Activated effector memory CD4-positive, alpha-beta T cell treated with Interleukin-2 at 50 U/mL for 16 hours (primary cell): ENCODE data around the gene NXPH1.

Source experiments
- DNase-seq: peaks from one replicate; pipeline ENCODE4 v3.0.0-alpha.2; 2020

The NXPH1 gene

DNA sequence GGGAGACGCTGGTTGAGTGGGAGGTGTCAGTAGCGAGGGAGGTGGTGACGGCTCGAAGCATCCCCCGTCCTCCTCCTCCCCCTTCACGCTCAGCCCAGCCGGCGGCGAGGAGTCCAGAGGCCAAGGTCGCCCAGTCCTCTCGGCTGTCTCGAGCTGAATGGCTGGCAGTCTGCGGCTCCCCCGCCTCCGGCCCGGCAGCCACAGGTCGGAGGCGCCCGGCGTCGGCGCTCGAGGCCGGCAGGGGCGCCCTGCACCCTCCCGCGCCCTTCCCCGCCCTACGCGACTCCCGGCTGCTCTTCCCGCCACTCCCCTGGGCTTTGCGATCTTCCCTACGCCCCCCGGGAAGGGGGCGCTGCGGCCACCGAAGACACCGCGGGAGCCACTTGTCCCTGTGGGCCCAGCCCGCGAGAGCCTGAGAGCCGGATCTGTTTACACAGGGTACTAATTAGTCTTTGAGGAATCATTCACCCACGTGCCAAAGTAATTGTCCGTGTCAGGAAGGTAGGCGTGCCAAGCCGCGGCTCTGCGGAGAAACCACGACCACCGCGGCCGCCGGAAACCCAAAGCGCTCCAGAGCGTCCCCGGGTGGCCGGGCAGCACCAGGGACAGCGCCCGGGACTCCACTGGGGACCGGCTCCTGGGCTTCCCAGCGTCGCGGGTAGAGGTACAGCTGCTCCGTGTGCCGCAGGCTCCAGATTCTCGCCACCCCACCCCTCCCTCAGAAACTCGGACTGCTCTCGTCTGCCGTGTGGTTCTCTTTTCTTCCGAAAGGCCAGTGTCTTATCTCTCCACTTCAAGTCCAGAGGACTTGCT lies at the start of gene NXPH1:
Gene NXPH1 (plus strand): TSS at position 133 of the 813 bp plus-strand sequence.
- no peak for DNase-seq

DNA sequence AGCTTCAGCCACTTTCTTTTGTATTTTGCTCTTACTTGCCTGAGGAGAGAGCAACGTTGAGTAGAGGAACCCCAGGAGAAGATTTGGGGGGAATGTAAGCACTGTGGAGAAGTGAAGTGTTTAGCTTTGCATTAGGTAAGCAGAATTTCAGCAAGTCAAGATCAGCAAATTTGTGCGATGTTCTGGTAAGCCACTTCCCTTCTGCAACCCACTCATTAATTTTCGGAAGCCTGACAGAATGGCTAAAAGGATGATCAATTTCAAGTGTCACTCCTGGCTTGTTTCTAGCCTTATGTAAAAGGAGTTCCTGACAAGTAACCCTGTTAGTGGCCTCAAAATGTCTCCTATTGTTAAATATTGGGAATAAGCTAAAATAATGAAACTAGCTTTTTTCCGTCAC lies 48.5 kb upstream of the NXPH1 start:
- DNase-seq = no peak

DNA sequence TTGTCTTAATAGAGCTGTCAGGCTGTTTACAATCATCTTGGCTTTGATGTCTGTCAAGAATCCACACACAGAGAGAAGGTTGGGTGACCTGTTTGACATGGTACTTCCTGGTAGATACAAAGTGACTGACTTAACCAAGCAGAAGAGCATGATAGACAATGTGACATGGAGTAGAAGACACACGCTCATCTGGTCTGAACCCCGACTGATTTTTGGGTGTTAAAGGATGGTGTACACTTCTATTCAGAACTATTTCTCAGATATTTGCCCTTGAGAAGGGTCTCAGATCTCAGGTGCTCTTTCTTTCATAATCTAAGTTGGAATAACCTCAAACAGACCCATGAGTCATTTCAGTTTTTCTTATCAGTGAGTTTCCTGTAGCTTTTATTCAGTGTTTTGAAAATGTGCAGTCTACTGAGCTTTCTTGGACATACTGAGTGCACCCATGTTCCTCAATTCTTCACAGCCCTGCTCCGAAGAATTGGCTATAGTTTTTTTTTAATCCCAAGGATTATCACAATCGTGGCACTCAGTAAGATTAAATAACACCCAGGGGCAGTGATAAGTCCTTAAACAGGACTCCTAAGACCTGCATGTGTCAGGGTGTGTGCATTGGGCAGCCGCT lies 46.4 kb upstream of the NXPH1 start:
- no peak for DNase-seq

DNA sequence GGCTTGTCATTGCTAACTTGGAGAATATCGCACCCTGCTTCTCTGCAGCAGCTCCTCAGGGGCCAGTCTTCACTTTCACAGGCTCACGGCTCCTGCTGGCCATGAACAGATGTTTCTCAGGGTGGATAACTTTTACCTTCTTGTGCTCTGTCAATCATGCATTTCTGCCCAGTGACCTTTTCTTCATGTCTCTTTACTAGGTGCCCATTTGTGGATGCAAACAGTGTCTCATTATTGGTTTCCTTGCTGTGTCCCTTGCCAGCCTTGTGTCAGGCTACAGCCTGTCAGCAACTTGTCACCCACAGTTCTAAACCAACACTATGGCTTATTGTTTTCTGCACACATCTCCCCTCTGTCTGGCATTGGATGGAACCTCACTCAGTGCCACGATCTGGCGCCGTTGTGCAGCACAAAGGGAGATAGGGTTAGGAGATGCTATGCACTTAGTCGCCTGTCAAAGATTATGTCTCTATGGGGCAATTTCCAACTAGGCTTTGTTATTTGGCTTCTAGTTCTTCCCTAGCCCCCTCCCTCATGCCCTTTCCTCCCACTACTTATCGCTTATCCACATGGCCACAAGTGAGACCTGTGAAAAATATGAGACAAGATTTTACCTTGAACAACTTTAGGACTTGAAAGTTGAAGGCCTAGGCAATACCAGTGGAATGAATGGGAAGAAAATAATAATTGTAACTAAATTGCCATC lies 45.7 kb upstream of the NXPH1 start:
- no peak for DNase-seq

DNA sequence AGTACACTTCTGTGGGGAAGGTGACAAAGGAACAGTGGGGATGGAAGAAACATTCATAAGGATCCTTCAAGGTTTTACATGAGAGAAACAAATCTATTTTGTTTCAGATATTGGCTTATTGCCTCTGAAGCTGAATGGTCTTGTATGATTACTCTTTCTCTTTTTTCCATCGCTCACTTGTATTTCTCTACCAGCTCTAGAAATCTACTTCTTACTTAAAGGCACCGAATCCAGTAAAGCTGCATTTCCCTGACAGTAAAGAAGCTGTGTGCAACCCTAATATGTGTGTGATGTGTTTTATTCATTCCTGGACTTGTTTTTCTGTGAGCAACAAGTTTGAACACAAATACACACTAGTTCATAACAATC lies 45.2 kb upstream of the NXPH1 start:
- no peak for DNase-seq

DNA sequence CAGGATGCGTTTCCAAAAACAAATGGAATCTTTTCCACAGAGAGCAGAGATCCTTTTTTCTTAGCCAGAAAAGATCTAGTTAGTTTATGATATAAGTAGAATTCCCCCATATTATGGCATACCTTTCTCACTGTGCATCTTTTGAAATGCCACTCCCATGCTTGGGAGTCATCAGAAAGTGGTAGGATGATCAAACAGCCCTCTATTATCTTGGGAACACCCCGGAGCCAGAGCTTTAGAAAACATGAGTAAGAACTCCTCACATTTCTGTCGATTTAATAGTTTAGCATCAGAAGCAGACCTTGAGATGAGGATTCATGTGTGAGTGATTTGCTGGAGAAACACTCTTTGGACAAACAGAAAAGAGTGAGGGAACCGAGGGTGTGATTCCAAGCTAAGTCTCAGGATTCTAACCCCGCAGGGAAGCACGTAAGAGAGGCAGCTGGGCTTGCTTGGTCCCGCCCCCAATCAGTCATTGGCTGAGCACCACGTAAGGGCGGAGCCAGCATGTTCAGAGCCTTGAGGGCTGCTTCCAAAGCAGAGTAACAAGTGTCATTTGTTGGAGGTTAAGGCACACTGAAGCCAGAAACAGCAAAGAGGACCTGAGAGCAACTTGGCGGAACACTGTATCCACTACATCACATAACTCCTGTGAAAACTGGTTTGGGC lies 43.7 kb upstream of the NXPH1 start:
- DNase-seq = no peak

DNA sequence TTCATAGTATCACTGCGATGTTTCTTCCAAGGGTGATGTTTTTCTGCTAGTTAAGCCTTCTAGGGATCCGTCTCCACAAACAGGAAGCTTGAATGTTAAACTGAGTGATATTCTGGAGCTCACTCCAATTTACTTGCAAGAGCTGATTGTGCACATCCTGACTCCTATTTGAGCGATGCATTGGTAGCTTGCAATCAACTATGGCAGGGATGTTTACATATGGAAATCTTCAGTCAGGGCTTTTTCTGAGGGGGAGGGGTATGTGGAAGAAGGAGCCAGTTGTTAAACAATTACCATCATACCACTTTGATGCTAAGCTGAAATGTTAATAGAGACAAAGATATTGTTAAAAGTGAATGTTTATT lies 43.2 kb upstream of the NXPH1 start:
- no peak for DNase-seq

DNA sequence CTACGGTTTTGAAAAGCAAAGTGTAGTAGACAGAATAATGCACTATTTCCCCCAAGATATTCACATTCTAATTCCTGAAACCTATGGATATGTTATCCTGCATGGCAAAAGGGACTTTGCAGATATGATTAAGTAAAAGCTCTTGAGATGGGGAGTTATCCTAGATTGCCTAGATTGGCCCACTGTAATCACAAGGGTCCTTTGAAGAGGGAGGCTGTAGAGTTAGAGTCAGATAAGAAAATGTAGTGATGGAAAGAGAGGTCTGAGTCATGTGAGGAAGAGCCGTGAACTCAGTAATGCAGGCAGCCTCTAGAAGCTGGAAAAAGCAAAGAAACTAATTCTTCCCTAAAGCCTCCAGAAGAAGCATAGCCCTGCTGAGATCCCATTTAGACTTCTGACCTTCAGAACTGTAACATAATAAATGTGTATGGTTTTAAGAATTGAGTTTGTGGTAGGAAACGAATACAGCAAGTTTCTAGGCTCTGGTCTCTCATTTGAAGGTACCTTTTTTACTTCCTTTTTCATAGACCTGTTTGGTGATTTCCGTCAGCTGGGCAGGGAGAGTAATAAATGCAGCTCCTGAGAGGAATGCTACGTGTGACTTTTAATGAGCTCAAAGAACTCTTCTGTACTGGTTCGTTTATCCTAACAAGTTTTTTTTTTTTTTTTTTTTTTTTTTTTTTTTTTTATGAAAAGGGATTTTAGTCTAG lies 41.9 kb upstream of the NXPH1 start:
- DNase-seq = no peak

DNA sequence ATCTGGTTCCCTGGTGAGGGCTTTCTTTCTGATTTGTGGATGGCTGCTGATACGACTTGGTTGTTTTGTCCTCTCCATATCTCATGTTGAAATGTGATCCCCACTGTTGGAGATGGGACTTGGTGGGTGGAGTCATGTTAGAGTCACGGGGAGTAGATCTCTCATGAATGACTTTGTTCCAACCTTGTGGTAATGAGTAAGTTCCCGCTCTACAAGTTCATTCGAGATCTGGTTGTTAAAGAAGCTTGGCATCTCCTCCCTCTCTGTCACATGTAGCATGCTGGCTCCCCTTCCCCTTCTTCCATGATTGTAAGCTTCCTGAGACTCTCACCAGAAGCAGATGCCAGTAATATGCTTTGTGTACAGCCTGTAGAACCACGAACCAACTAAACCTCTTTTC lies 37.1 kb upstream of the NXPH1 start:
- no peak for DNase-seq

DNA sequence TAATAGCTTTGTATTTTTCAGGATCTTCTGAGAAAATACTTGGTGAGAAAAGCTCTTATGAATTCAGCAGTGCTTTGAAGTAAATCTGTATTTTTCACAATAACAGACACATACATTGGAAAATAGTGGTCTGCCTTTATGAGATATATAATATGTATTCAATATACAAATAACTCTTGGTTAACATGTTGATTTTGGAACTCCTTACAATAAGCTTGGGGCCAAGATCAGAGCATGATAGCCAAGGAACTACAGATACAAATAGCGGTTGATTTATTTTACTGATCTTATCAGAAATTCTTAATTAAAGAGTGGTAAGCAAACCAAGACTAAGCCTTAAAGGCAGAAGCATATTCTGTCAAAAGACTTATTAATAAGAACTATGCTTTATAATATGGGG lies 24.5 kb upstream of the NXPH1 start:
- DNase-seq = no peak

DNA sequence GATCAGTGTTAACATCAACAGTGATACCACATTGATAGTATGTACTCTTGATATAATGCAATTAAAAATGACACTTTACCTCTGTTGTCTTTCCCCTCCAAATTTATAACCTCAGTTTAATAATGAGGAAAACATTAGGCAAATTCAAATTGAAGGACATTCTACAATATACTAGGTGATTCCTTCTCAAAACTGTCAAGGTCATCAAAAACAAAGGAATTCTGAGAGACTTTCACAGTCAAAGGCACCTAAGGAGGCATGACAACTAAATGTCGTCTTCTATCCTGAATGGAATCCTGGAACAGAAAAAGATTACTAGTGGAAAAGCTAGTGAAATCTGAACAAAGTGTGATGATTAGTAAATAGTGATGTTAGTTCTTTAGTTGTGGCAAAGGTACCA lies 22.3 kb upstream of the NXPH1 start:
- DNase-seq = no peak

DNA sequence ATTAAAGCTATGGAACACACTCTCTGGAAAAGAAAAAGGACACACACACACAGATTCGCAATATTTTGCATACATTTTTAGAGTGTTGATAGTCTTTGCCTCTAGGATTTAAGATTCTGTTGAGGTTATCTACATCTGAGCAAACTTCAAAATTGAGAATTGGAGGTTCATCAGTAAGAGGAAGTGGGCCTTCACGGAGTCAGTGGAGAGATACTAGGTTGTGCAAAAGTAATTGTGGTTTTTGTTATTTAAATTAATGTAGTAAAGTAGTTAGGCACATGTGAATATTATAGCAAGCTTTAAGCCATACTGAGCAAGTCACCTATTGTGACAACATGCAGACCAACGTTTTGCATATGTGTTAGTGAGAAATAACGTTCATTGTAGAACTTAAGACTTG lies 19.8 kb upstream of the NXPH1 start:
- no peak for DNase-seq

DNA sequence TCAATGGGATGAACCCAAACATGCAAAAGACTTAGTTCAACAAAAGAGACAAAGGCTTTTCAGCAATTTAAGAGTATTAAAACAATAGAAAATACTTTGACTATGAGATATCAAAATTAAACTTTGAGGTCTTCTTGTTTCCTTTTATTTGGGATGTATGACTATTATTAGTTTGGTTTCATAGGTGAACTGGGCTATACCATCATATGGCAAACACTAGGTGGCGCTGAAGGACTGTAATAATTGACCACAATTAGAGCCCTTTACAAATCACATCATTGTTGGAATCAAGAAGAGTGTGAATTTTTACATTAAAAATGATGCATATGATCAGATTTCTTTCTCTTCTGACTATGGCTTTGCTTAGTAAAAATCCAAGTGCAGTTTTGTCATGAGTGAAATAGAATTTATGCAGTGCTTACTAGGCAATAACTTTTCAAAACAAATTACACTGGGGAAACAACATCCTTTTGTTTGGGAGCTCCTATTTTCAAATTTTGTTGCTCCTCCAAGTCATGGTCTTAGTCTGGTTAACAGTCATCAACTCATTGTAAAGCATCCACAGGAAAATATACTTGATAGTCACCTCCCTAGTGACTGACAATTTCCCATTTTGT lies 14.7 kb upstream of the NXPH1 start:
- DNase-seq = no peak

DNA sequence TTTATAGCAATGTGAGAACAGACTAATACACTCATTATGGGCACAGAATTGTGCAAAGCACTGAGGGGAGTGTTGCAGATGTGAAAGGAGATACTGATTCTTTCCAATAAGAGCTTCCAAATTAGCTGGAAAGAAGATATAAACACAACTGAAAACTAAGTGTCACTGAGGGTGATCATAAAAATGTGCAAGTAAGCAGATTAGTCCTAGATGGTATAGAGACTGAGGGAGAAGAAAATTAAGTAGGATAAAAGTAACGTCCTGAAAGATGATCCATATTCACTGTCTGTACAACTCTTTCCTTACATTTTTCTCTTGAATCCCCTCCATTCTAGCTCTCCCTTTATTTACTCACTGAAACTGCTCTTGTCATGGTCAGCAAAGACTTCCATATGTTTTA lies 11.2 kb upstream of the NXPH1 start:
- DNase-seq = no peak

DNA sequence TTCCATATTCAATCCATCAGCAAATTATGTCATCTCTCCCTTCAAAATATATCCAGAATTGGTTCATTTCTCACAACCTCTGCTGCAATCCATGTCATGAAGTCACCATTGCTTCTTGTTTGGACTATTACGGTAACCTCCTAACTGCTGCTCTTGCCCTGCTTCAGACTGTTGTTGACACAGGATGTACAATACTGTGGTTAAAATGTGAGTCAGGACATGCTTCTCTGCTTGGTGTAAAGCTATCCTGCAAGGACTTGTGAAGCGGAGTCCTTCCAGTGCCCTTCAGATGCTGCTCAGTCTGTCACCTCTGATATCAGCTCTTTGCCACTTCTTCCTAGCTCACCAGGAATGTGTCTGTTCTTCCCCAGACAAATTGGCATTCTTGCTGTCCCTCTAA lies 10.4 kb upstream of the NXPH1 start:
- DNase-seq = no peak

DNA sequence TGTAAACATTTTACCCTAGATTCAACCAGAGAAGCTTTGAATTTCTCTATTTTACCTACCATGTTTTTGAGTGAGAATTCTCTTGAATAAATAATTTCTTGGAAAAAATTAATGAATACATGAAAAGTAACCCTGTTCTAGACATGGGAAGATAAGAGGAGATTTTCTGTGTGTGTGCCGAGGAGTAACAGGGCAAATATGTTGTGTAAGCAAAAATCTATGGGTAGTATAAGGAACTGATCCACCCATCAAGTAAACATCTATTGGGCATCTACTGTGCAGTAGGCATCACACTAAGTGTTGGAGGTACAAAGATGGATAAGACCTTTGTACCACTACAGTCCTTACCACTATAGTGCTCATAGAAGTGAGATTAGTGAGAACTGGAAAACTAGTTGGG lies 8.2 kb upstream of the NXPH1 start:
- DNase-seq = no peak

DNA sequence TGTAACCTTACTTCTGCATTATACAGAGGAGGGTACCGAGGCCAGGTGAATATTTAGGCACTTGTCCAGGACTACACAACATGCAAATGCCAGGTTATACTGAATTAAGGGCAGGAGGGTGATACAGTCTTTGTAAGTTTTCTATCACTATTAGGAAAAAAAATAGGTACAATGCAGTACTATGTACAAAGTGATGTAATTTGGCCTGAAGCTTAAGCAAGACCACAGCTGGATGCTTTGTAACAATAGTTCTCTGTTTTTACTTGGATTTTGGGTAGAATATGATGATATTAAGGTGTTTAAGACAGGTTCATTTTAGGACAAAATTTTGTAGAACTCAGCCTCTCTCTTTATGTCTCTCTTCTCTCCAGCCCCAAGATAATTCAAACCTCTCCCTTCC lies 2.8 kb upstream of the NXPH1 start:
- DNase-seq = no peak

DNA sequence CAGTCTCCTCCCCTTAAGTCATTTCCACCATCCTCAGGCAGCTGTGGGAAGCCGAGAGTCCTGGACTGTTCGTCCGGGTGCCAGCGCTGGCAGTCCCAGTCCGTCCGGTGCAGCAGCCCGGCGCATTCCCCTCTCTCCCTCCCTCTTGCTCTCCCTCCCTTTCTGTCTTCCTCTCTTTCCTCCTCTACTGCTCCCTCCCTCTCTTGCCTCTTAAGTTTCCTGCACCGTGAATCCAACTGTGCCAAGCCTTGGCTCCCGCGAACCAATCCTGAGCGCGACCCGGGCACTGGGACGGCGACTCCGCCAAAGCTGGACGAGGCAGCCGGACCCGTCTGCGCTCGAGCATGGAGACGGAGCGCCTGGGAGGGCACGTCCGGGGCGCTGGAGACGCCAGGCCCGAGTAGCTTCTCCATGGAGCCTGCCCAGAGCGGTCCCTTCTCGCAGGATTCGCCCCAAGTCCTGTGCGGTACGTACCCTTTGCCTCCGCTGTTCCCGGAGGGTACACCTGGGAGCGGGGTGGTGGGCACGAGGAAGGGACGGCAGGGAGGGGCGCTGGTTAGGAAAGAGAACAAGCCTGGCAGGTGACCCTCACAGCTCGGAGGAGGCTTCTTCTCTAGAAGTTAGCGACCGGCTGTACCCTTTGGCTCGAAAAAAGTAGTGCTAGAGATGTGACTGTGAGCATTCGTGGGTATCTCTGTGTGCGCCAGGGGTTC lies 1.0 kb downstream of the NXPH1 start:
- DNase-seq = no peak

DNA sequence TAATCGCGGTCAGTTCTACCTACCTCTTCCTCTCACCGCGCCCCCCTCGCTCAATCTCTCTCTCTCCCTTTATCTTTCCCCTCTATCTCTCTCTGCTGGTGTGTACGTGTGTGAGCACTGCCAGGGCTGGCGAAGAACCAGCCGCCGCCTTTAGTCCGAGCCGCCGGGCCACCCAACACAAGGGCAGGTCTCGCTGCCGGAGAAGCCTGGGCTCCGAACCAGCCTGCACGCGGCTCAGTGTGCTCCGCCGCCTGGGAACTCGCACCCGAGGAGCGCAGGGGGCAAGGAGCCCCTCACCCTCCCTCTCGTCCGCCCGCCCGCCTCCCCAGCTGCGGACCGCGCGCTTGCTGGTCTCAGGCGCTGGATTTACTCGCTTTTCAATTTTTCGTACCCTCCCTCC lies 1.7 kb downstream of the NXPH1 start:
- DNase-seq = no peak

DNA sequence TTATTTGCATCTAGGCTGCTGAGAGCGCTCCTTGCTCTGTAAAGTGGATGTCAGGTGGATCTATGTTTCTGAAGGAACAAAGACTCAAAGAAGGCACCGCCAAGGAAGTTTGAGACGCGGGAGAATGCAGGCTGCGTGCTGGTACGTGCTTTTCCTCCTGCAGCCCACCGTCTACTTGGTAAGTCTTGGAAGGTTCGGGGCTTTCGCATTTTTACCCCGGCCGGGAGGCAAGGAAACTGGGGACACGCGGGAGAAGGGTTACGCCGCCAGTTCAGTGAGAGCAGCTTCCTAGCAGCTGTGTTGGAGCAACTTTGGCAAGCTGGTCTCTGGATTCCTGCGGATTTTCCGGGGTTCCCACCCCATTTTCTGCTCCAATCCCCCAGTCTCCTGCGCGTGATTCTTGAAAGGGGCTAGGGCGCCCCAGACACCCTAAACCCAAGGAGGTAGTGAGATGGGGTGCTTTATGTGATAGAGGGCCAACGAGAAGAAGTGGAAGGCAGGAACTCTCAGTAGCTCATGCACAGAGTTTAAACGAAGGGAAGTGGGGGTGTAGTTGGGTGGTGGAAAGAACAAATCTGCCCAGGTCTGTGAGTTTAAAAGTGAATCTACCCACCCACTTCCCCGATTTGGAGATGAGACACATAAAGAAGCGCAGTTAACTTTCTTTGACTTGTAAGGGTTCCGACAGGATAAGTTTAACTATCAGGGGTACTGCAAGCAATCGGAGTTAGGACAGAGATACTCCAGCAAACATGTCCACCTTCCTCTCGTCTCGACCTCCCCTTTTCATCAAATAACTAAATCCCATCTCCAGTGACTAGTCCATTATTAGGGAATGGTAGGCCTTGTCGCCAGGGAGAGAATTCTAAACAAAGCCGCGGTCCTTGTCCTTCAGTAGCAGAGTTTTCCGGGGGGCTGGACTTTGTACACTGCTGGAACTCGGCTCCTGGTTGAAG lies 2.5 kb downstream of the NXPH1 start:
- no peak for DNase-seq

DNA sequence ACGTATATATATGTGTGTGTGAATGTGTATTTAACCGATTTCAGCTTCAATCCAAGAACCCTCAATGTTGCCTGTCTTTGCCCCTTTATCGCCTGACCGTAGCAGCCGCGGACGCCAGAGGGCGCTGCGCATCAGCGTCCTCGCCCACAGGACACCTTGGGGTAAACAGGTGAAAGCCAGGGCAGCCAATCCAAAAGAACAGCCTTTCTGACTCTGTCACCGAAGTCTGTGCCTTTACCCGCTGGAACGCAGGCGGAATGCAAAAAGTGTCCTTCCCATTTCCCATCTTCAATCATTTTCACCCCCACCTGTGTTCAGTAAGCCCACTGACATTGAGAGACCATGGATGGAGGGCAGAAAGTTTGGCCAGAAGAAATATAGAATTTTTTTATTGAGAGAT lies 3.6 kb downstream of the NXPH1 start:
- DNase-seq = no peak
